DOHH2 (cell line): ENCODE data around the gene HDAC3.
A peak's percentile ranks its signal among the peaks of the same experiment; 100 is the strongest.

ENCODE experiments used
- H3F3A ChIP-seq: fragments of 200-600 bp; sonication (generic), shearing (Covaris generic); 2 replicates; pipeline ENCODE4 v1.6.0; 2016; ENCODE audit warnings: antibody characterized with exemption, mild to moderate bottlenecking; ENCODE audit not compliant: control insufficient read depth, insufficient read depth
- H3K27ac ChIP-seq: fragments of 200-600 bp; sonication (generic); 2 replicates; pipeline ENCODE4 v1.5.1; 2014; ENCODE audit warnings: low read depth, mild to moderate bottlenecking, low read length, moderate library complexity
- H3K27me3 ChIP-seq: fragments of 200-600 bp; sonication (generic); 2 replicates; pipeline ENCODE4 v1.6.1; 2014; ENCODE audit warnings: mild to moderate bottlenecking, low read length, mixed read lengths; ENCODE audit not compliant: control insufficient read depth
- H3K36me3 ChIP-seq: fragments of 200-600 bp; sonication (generic); 2 replicates; pipeline ENCODE4 v1.6.1; 2014; ENCODE audit warnings: mild to moderate bottlenecking, low read length, moderate library complexity, mixed read lengths; ENCODE audit not compliant: control insufficient read depth
- H3K4me1 ChIP-seq: fragments of 200-600 bp; sonication (generic); 2 replicates; pipeline ENCODE4 v1.6.1; 2014; ENCODE audit warnings: mild to moderate bottlenecking, low read length, mixed read lengths; ENCODE audit not compliant: control insufficient read depth
- H3K4me2 ChIP-seq: fragments of 200-600 bp; sonication (generic); 2 replicates; pipeline ENCODE4 v1.6.0; 2014; ENCODE audit warnings: mild to moderate bottlenecking, low read length, moderate library complexity
- H3K4me3 ChIP-seq: fragments of 200-600 bp; sonication (generic); 2 replicates; pipeline ENCODE4 v1.5.1; 2014; ENCODE audit warnings: mild to moderate bottlenecking, low read length, mixed read lengths
- H3K79me2 ChIP-seq: fragments of 200-600 bp; sonication (generic); 2 replicates; pipeline ENCODE4 v1.6.1; 2014; ENCODE audit warnings: mild to moderate bottlenecking, low read length, mixed read lengths; ENCODE audit not compliant: control insufficient read depth
- H3K9me2 ChIP-seq: fragments of 200-600 bp; sonication (generic); replicated peaks from 2 replicates; pipeline ENCODE4 v1.6.1; 2014; ENCODE audit warnings: mild to moderate bottlenecking, low read length, mixed read lengths; ENCODE audit not compliant: control insufficient read depth
- H3K9me3 ChIP-seq: fragments of 200-600 bp; sonication (generic); 2 replicates; pipeline ENCODE4 v1.6.1; 2014; ENCODE audit warnings: antibody characterized with exemption, low read length, mixed read lengths; ENCODE audit not compliant: control insufficient read depth, insufficient read depth
- H4K20me1 ChIP-seq: fragments of 200-600 bp; sonication (generic); 2 replicates; pipeline ENCODE4 v1.6.0; 2014; ENCODE audit warnings: low read depth, mild to moderate bottlenecking, antibody characterized with exemption, low read length, moderate library complexity; ENCODE audit not compliant: control insufficient read depth, insufficient read depth
- EZH2phosphoT487 ChIP-seq: fragments of 200-600 bp; sonication (generic); IDR thresholded peaks from 2 replicates; pipeline ENCODE4 v1.6.1; 2017; ENCODE audit warnings: borderline replicate concordance, mild to moderate bottlenecking, antibody characterized with exemption, low read length, moderate library complexity, mixed read lengths
- TF ChIP-seq, protein P1 (sequence below): fragments of 200-600 bp; sonication (generic); IDR thresholded peaks from one replicate; pipeline ENCODE4 v1.5.1; 2014; ENCODE audit warnings: antibody characterized with exemption, mild to moderate bottlenecking, low read depth, low read length; ENCODE audit not compliant: poor library complexity, severe bottlenecking

The HDAC3 gene

DNA sequence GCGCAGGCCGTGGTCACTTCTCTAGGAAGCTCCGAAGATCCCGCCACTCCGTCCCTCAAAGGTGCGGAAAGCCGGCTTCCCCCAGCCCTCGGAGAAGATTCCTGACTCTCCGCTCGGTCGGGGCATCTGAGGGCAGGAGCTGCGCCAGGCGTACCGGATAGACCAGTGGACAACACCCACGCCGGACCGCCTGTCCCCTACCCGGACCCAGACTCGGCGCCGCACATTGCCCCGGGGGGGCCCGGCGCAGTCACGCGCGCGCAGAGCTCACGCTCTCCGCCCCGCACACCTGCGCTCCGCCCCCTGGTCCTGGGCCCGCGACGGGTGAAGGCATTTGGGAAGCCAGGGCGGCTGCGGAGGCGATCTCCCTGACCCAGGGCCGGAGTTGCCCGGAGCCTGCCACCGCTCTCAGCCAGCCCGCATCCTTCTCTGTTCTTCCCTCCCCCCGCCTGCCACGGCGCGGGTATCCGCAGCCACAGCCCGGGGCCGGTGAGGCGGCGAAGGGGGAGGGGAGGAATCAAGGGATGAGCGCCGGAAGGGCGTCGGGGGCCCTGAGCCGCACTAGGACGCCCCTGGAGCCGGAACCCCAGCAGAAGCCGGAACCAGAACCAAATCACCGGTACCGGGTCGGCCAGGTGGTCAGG, 596 bp upstream of the HDAC3 start:
- Histone ChIP-seq H4K20me1 (peaks cover 21% of the 10 kb centered on the region; the same call in 1 of the 2 replicates), H3K27me3 (no peaks in the 10 kb centered on the region), H3K4me3 (peak overlapping the region; percentile 96), H3K27ac (peak overlapping the region; percentile 50), H3F3A (peaks cover 9% of the 10 kb centered on the region), H3K36me3 (peaks cover 69% of the 10 kb centered on the region), H3K79me2 (peaks cover 63% of the 10 kb centered on the region), H3K4me2 (peak overlapping the region; percentile 74), H3K4me1 (peaks cover 36% of the 10 kb centered on the region), H3K9me3 (no peaks in the 10 kb centered on the region), H3K9me2 (no peaks in the 10 kb centered on the region)
- TF ChIP-seq, protein P1, sequence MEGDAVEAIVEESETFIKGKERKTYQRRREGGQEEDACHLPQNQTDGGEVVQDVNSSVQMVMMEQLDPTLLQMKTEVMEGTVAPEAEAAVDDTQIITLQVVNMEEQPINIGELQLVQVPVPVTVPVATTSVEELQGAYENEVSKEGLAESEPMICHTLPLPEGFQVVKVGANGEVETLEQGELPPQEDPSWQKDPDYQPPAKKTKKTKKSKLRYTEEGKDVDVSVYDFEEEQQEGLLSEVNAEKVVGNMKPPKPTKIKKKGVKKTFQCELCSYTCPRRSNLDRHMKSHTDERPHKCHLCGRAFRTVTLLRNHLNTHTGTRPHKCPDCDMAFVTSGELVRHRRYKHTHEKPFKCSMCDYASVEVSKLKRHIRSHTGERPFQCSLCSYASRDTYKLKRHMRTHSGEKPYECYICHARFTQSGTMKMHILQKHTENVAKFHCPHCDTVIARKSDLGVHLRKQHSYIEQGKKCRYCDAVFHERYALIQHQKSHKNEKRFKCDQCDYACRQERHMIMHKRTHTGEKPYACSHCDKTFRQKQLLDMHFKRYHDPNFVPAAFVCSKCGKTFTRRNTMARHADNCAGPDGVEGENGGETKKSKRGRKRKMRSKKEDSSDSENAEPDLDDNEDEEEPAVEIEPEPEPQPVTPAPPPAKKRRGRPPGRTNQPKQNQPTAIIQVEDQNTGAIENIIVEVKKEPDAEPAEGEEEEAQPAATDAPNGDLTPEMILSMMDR = no peak
- no peak for TF ChIP-seq EZH2phosphoT487

DNA sequence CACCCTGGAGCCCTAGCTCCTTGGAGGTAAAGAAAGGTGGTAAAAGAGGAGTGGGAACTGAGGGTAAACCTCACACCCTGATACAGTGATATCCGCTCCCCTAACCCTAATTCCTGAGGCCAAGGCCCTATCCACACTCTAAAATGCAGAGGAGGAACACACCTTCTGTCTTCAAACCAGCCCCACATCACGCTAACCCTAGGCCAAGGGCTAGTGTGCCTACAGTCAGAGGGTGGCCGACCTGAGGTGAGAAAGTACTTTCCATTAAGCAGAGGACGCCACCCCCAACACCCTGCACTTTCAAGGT, 590 bp downstream of the HDAC3 start:
- Histone ChIP-seq H3K36me3 (peaks cover 72% of the 10 kb centered on the region), H3K4me3 (peak overlapping the region; percentile 96), H3K4me1 (peaks cover 36% of the 10 kb centered on the region), H3K27ac (peak overlapping the region; percentile 34; the same call in 1 of the 2 replicates), H3K27me3 (no peaks in the 10 kb centered on the region), H3K4me2 (peak overlapping the region; percentile 74), H4K20me1 (peaks cover 21% of the 10 kb centered on the region; the same call in 1 of the 2 replicates), H3K79me2 (peaks cover 70% of the 10 kb centered on the region), H3K9me3 (no peaks in the 10 kb centered on the region), H3F3A (peaks cover 6% of the 10 kb centered on the region), H3K9me2 (no peaks in the 10 kb centered on the region)
- TF ChIP-seq, protein P1 = no peak
- TF ChIP-seq EZH2phosphoT487 = no peak

DNA sequence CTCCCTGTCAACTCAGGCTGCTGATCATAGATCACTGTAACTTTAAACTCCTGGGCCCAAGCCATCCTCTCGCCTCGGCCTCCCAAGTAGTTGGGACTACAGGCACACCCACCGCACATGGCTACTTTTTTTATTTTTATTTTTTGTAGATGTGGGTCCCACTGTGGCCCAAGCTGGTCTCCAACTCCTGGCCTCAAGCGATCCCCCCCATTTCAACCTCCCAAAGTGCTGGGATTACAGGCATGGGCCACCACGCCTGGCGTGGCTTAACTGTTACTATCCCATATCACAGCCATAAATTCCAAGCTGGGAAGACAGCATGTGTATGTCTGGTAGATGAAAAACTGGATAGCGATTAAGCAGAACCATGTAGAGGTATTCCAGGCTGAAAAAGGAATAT, 1.0 kb downstream of the HDAC3 start:
- Histone ChIP-seq H3K27ac (no peak overlapping the region), H3K4me2 (peak overlapping the region; percentile 74), H4K20me1 (peaks cover 21% of the 10 kb centered on the region; the same call in 1 of the 2 replicates), H3K4me3 (peak overlapping the region; percentile 96), H3K9me2 (no peaks in the 10 kb centered on the region), H3K36me3 (peaks cover 72% of the 10 kb centered on the region), H3K27me3 (no peaks in the 10 kb centered on the region), H3F3A (peaks cover 6% of the 10 kb centered on the region), H3K4me1 (peaks cover 36% of the 10 kb centered on the region), H3K9me3 (no peaks in the 10 kb centered on the region), H3K79me2 (peaks cover 72% of the 10 kb centered on the region)
- TF ChIP-seq, protein P1 = no peak
- TF ChIP-seq EZH2phosphoT487 = no peak
